GM12878 (cell line): ENCODE data around the gene FABP6. TPM values are rescaled to one million over a fixed set of nuclear protein-coding genes. Genes with fewer than 3 reads are reported as not detected.

Experiments
- ATAC-seq: fragments of 200-7000 bp; cut with Tn5 transposase; 3 replicates; pipeline ENCODE4 v1.9.1; 2020; ENCODE audit warnings: mild to moderate bottlenecking, moderate library complexity
- BruUV-seq: library from RNA; stranded (reverse); fragments of 400-500 nt; replicated peaks from 2 replicates; lab custom pipeline; 2021; lab: Mats Ljungman, UMichigan
- CTCF ChIA-PET: fragments of 300-600 bp; sonication (Branson Sonifier 250); formaldehyde crosslinking; extraction: SDS; loops from one replicate; lab custom pipeline; 2021; ENCODE audit warnings: inconsistent platforms; lab: Yijun Ruan, JAX
- POLR2A ChIA-PET: fragments of 350-600 bp; formaldehyde crosslinking; extraction: SDS; loops from one replicate; lab custom pipeline; 2021; ENCODE audit warnings: inconsistent platforms; lab: Charles Lee
- RAD21 ChIA-PET: fragments of 300-600 bp; sonication (Branson Sonifier 250); formaldehyde crosslinking; loops from one replicate; lab custom pipeline; 2023; ENCODE audit warnings: antibody characterized with exemption; ENCODE audit not compliant: unreplicated experiment; lab: Charles Lee
- SMC1A ChIA-PET: fragments of 300-600 bp; sonication (Branson Sonifier 250); formaldehyde crosslinking; loops from one replicate; lab custom pipeline; 2023; ENCODE audit not compliant: unreplicated experiment, uncharacterized antibody; lab: Charles Lee
- DNase-seq: peaks from one replicate; pipeline ENCODE4 v3.0.0-alpha.2; 2011; ENCODE audit warnings: low read depth, low spot score
- FAIRE-seq: peaks from 3 replicates; lab custom pipeline; 2011; peaks lifted over from hg19 to GRCh38; lab: Jason Lieb, UNC
- H2AFZ ChIP-seq: 2 replicates; pipeline ENCODE4 v1.6.0; 2011; ENCODE audit warnings: low read depth, low read length, control low read depth; ENCODE audit not compliant: control insufficient read depth
- H3K27ac ChIP-seq: 2 replicates; pipeline ENCODE4 v1.5.1; 2011; ENCODE audit warnings: control low read depth; ENCODE audit not compliant: control insufficient read depth, insufficient read depth
- H3K27me3 ChIP-seq, 2 experiments: replicated peaks in 1 of 2; 2 replicates each; pipeline versions ENCODE4 v1.6.0 to v1.6.1; 2011; ENCODE audit warnings: low read length in 1 of 2; ENCODE audit not compliant: control insufficient read depth in 2 of 2, insufficient read depth in 2 of 2
- H3K36me3 ChIP-seq, 2 experiments: 2 replicates each; pipeline ENCODE4 v1.5.1; 2011; ENCODE audit warnings: low read length in 1 of 2; ENCODE audit not compliant: control insufficient read depth in 2 of 2, insufficient read depth in 2 of 2
- H3K4me1 ChIP-seq: 2 replicates; pipeline ENCODE4 v1.6.1; 2011; ENCODE audit warnings: mild to moderate bottlenecking, low read length, moderate library complexity, mixed read lengths; ENCODE audit not compliant: control insufficient read depth, insufficient read depth
- H3K4me2 ChIP-seq: 2 replicates; pipeline ENCODE4 v1.6.0; 2011; ENCODE audit warnings: control low read depth; ENCODE audit not compliant: control insufficient read depth, insufficient read depth
- H3K4me3 ChIP-seq: fragments of 200-600 bp; sonication (generic); 2 replicates; pipeline ENCODE4 v1.5.1; 2016
- H3K79me2 ChIP-seq: 2 replicates; pipeline ENCODE4 v1.6.0; 2011; ENCODE audit warnings: low read length; ENCODE audit not compliant: control insufficient read depth, insufficient read depth
- H3K9ac ChIP-seq: 2 replicates; pipeline ENCODE4 v1.8.0; 2011; ENCODE audit warnings: low read length, control low read depth, mixed read lengths; ENCODE audit not compliant: control insufficient read depth, insufficient read depth
- H3K9me3 ChIP-seq: replicated peaks from 3 replicates; pipeline ENCODE4 v1.5.1; 2011; ENCODE audit warnings: mild to moderate bottlenecking, low read length; ENCODE audit not compliant: control insufficient read depth, insufficient read depth
- H4K20me1 ChIP-seq: 2 replicates; pipeline ENCODE4 v1.6.0; 2011; ENCODE audit not compliant: control insufficient read depth, insufficient read depth
- HDAC6 ChIP-seq: fragments of 200-600 bp; sonication (generic); IDR thresholded peaks from one replicate; pipeline ENCODE4 v1.8.0; 2017; ENCODE audit warnings: antibody characterized with exemption; ENCODE audit not compliant: unreplicated experiment
- IRF4 ChIP-seq: IDR thresholded peaks from 2 replicates; pipeline ENCODE4 v1.6.1; 2011; ENCODE audit warnings: low read depth, low read length
- JUNB ChIP-seq: IDR thresholded peaks from 2 replicates; pipeline ENCODE4 v1.6.1; 2016; ENCODE audit warnings: antibody characterized with exemption, mild to moderate bottlenecking
- NR2C1 ChIP-seq: fragments of 450-650 bp; IDR thresholded peaks from 2 replicates; pipeline ENCODE4 v1.6.1; 2017; ENCODE audit warnings: antibody characterized with exemption, mild to moderate bottlenecking, moderate library complexity
- PKNOX1 ChIP-seq: fragments of 450-650 bp; IDR thresholded peaks from 2 replicates; pipeline ENCODE4 v1.6.1; 2016; ENCODE audit warnings: mild to moderate bottlenecking
- REST ChIP-seq: IDR thresholded peaks from 2 replicates; pipeline ENCODE4 v1.6.1; 2012; ENCODE audit warnings: mild to moderate bottlenecking, low read depth, low read length
- SMAD1 ChIP-seq: fragments of 450-650 bp; IDR thresholded peaks from 2 replicates; pipeline ENCODE4 v1.6.1; 2018; ENCODE audit warnings: mild to moderate bottlenecking, low read depth; ENCODE audit not compliant: partially characterized antibody
- TBL1XR1 ChIP-seq: IDR thresholded peaks from 2 replicates; pipeline ENCODE4 v1.6.1; 2012; ENCODE audit warnings: low read depth, low read length, improper control_type of control experiment
- ZNF217 ChIP-seq: fragments of 450-650 bp; IDR thresholded peaks from 2 replicates; pipeline ENCODE4 v1.6.1; 2017; ENCODE audit warnings: antibody characterized with exemption, mild to moderate bottlenecking
- WGBS: methylation state at CpG from one replicate; pipeline ENCODE4 v1.1.6; 2016; ENCODE audit warnings: low lambda C conversion rate; ENCODE audit not compliant: insufficient replicate concordance, insufficient coverage; ENCODE audit errors: missing lambda C conversion rate; 5-methylcytosine and 5-hydroxymethylcytosine counted together
- in situ Hi-C: fragments of 300-500 bp; cut with MboI; formaldehyde crosslinking; loops from 9 replicates; pipeline ENCODE4 v1.14.3; 2018; ENCODE audit warnings: mixed read lengths
- intact Hi-C: fragments of 100-400 bp; cut with micrococcal nuclease; formaldehyde crosslinking; loops from one replicate; pipeline ENCODE4 v1.14.2; 2022; ENCODE audit not compliant: unreplicated experiment
- polyA plus RNA-seq, 11 experiments: library from polyadenylated mRNA; depleted of rRNA in 4 of 11; unstranded in 6 of 11; stranded (reverse) in 5 of 11; fragments of >200 nt; fragmentation: Nextera tagmentation in 4 of 11; fragmentation: Illumina TruSeq in 1 of 11; extraction: Ambion mirVana in 4 of 11; extraction: Trizol in 1 of 11; gene quantifications; 1 replicate in 1 of 11; 2 replicates in 10 of 11; pipeline versions ENCODE4 v1.2.1 to v1.2.3, GENCODE V29; 2011 to 2016; ENCODE audit warnings: inconsistent platforms in 2 of 11, missing spikeins in 2 of 11, low read depth in 1 of 11
- total RNA-seq, 4 experiments: library from RNA; depleted of rRNA in 3 of 4; stranded (reverse); fragments of >200 nt in 3 of 4; fragmentation: Illumina TruSeq in 1 of 4; extraction: Trizol in 1 of 4; gene quantifications; 2 replicates each; pipeline versions ENCODE4 v1.2.1 to v1.2.3, GENCODE V29; 2013 to 2021

Gene FABP6
- total and polyA plus RNA-seq, 10 of the 15 experiments (the other 5 are each of a cell fraction or from before 2014, with no cell fraction given) = 0.66 to 8.1 (median 2.4) TPM

GRCh38 chr5:160270704-160271103 lies 41.4 kb downstream of the FABP6 start (continued):
- TF ChIP-seq REST = no peak
- TF ChIP-seq IRF4 = no peak
- TF ChIP-seq JUNB = no peak
- no peak for TF ChIP-seq HDAC6
- no peak for TF ChIP-seq ZNF217

GRCh38 chr5:160271396-160271795 lies 42.1 kb downstream of the FABP6 start:
- Histone ChIP-seq H3K27ac (no peak overlapping the region), H3K4me1 (peaks cover 11% of the 10 kb centered on the region), H3K9ac (no peak overlapping the region), H3K9me3 (no peaks in the 10 kb centered on the region), H3K27me3 (no peaks in the 10 kb centered on the region), H3K4me3 (no peak overlapping the region; the same call in 1 of the 2 replicates), H4K20me1 (no peaks in the 10 kb centered on the region), H3K79me2 (no peaks in the 10 kb centered on the region), H3K4me2 (no peak overlapping the region), H2AFZ (peak overlapping the region; percentile 79), H3K36me3 (no peaks in the 10 kb centered on the region)
- in situ Hi-C loops (no loop called here), intact Hi-C loops (no loop called here)
- TF ChIP-seq NR2C1 = no peak
- TF ChIP-seq TBL1XR1 = no peak
- TF ChIP-seq SMAD1 = no peak
- peak; percentile 9; the same call in 1 of the 2 replicates for TF ChIP-seq PKNOX1
- CTCF ChIA-PET = interaction anchor here (0.6 to 1.5 kb wide), 3 partner anchors 9 to 78 kb away, joined by 3 to 4 read pairs (median 3); no protein-coding TSS in a partner anchor
- no peak for DNase-seq
- ATAC-seq = no peak
- POLR2A ChIA-PET = no interaction called here
- SMC1A ChIA-PET = interaction anchor here (0.5 to 1.6 kb wide), 3 partner anchors 12 to 460 kb away, joined by 3 to 5 read pairs (median 4); no protein-coding TSS in a partner anchor
- RAD21 ChIA-PET = interaction anchor here (1.0 to 2.1 kb wide), 2 partner anchors 11 to 40 kb away, joined by 3 to 5 read pairs; no protein-coding TSS in a partner anchor
- BruUV-seq = no TSS peak
- WGBS = 56% methylated on average over 8 of the region's 8 CpGs
- no peak for FAIRE-seq
